HepG2 (cell line): ENCODE measurements around the gene SLC1A2. TPM values are rescaled to one million over a fixed set of nuclear protein-coding genes. Genes with fewer than 3 reads are reported as not detected.
A peak's percentile ranks its signal among the peaks of the same experiment; 100 is the strongest.

Experiments used
- DR1 ChIP-seq: sonication (generic); formaldehyde crosslinking; IDR thresholded peaks from 2 replicates; pipeline ENCODE4 v1.8.0; 2021; ENCODE audit warnings: mild to moderate bottlenecking, missing genetic modification reagents, inconsistent platforms
- KDM4B ChIP-seq: sonication (generic); formaldehyde crosslinking; IDR thresholded peaks from 2 replicates; pipeline ENCODE4 v1.4.0; 2020; ENCODE audit warnings: missing genetic modification reagents
- MEIS1 ChIP-seq: sonication (generic); formaldehyde crosslinking; IDR thresholded peaks from 2 replicates; pipeline ENCODE4 v1.9.0; 2021; ENCODE audit warnings: mild to moderate bottlenecking, missing genetic modification reagents, moderate library complexity, borderline replicate concordance
- NFKBIZ ChIP-seq: IDR thresholded peaks from 2 replicates; pipeline ENCODE4 v1.6.1; 2018; ENCODE audit warnings: missing genetic modification reagents, missing compliant biosample characterization
- PHF5A ChIP-seq: IDR thresholded peaks from one replicate; pipeline ENCODE4 v1.6.1; 2018; ENCODE audit warnings: low read depth, missing genetic modification reagents; ENCODE audit not compliant: unreplicated experiment
- PHF8 ChIP-seq: sonication (generic); formaldehyde crosslinking; IDR thresholded peaks from 2 replicates; pipeline ENCODE4 v1.5.0; 2020; ENCODE audit warnings: missing genetic modification reagents
- SP140L ChIP-seq: sonication (generic); formaldehyde crosslinking; IDR thresholded peaks from 2 replicates; pipeline ENCODE4 v1.4.0; 2020; ENCODE audit warnings: missing genetic modification reagents, borderline replicate concordance
- ZKSCAN5 ChIP-seq: sonication (generic); formaldehyde crosslinking; IDR thresholded peaks from 2 replicates; pipeline ENCODE4 v1.5.1; 2020; ENCODE audit warnings: mild to moderate bottlenecking, missing genetic modification reagents
- ZNF644 ChIP-seq: IDR thresholded peaks from 2 replicates; pipeline ENCODE4 v1.6.1; 2016; ENCODE audit warnings: low read depth
- polyA plus RNA-seq, 8 experiments: library from polyadenylated mRNA; depleted of rRNA in 3 of 8; stranded (reverse) in 7 of 8; unstranded in 1 of 8; fragments of >200 nt; fragmentation: Illumina TruSeq in 4 of 8; extraction: Trizol in 4 of 8; gene quantifications; 2 replicates each; pipeline versions ENCODE4 v1.2.1 to v1.2.3, GENCODE V29; 2011 to 2016; ENCODE audit warnings: low read depth in 4 of 8, missing spikeins in 1 of 8, mixed read lengths in 1 of 8; ENCODE audit not compliant: insufficient read depth in 1 of 8
- total RNA-seq, 5 experiments: library from RNA; depleted of rRNA; stranded (reverse); fragments of >200 nt; fragmentation: Illumina TruSeq; extraction: Trizol; gene quantifications; 2 replicates each; pipeline ENCODE4 v1.2.3, GENCODE V29; 2016; ENCODE audit warnings: low read depth in 1 of 5
- TF ChIP-seq, protein P1 (sequence below): sonication (generic); formaldehyde crosslinking; IDR thresholded peaks from 2 replicates; pipeline ENCODE4 v1.5.1; 2020; ENCODE audit warnings: mild to moderate bottlenecking, missing genetic modification reagents, borderline replicate concordance
- TF ChIP-seq, protein P2 (sequence below): IDR thresholded peaks from 2 replicates; pipeline ENCODE4 v1.6.1; 2018; ENCODE audit warnings: missing genetic modification reagents, mild to moderate bottlenecking, missing compliant biosample characterization
- TF ChIP-seq, protein P3 (sequence below): sonication (generic); formaldehyde crosslinking; IDR thresholded peaks from 2 replicates; pipeline ENCODE4 v1.5.0; 2020; ENCODE audit warnings: mild to moderate bottlenecking, missing genetic modification reagents, borderline replicate concordance
- TF ChIP-seq, protein P4 (sequence below): sonication (generic); formaldehyde crosslinking; IDR thresholded peaks from 2 replicates; pipeline ENCODE4 v1.9.0; 2021; ENCODE audit warnings: missing genetic modification reagents, borderline replicate concordance
- TF ChIP-seq, protein P5 (sequence below): sonication (generic); formaldehyde crosslinking; IDR thresholded peaks from 2 replicates; pipeline ENCODE4 v1.8.1; 2022; ENCODE audit warnings: low read depth, mild to moderate bottlenecking, missing genetic modification reagents

The SLC1A2 gene
- total and polyA plus RNA-seq, 2 of the 13 experiments (the other 11 are each of a cell fraction or from before 2014, with no cell fraction given), result 23.2 to 43.2 TPM

DNA sequence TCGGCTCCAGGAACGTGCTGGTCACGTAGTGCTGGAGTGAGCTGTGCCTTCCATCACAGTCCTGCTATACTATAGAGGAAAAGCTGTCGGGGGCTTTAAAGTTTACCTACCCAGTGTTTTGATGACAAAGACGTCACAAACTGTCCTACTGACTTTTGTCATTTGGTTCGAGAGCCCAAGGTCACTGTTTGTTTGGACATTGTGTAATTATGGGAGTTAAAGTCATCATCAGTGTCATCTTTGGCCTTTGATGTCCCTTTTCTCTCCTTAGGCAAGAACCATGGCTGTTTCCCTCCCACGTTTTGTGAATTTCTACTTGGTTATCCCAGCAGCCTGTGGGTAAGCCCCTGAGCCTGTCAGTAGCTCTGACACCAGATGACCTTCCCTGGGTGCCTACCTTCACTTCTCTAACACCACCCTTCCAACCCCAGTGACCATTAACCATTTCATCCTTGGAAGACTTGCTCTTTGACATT is 59.3 kb downstream of the SLC1A2 start (continued):
- TF ChIP-seq, protein P1, sequence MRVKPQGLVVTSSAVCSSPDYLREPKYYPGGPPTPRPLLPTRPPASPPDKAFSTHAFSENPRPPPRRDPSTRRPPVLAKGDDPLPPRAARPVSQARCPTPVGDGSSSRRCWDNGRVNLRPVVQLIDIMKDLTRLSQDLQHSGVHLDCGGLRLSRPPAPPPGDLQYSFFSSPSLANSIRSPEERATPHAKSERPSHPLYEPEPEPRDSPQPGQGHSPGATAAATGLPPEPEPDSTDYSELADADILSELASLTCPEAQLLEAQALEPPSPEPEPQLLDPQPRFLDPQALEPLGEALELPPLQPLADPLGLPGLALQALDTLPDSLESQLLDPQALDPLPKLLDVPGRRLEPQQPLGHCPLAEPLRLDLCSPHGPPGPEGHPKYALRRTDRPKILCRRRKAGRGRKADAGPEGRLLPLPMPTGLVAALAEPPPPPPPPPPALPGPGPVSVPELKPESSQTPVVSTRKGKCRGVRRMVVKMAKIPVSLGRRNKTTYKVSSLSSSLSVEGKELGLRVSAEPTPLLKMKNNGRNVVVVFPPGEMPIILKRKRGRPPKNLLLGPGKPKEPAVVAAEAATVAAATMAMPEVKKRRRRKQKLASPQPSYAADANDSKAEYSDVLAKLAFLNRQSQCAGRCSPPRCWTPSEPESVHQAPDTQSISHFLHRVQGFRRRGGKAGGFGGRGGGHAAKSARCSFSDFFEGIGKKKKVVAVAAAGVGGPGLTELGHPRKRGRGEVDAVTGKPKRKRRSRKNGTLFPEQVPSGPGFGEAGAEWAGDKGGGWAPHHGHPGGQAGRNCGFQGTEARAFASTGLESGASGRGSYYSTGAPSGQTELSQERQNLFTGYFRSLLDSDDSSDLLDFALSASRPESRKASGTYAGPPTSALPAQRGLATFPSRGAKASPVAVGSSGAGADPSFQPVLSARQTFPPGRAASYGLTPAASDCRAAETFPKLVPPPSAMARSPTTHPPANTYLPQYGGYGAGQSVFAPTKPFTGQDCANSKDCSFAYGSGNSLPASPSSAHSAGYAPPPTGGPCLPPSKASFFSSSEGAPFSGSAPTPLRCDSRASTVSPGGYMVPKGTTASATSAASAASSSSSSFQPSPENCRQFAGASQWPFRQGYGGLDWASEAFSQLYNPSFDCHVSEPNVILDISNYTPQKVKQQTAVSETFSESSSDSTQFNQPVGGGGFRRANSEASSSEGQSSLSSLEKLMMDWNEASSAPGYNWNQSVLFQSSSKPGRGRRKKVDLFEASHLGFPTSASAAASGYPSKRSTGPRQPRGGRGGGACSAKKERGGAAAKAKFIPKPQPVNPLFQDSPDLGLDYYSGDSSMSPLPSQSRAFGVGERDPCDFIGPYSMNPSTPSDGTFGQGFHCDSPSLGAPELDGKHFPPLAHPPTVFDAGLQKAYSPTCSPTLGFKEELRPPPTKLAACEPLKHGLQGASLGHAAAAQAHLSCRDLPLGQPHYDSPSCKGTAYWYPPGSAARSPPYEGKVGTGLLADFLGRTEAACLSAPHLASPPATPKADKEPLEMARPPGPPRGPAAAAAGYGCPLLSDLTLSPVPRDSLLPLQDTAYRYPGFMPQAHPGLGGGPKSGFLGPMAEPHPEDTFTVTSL (CRISPR knock-in tag), result peak; percentile 93
- TF ChIP-seq, protein P2, sequence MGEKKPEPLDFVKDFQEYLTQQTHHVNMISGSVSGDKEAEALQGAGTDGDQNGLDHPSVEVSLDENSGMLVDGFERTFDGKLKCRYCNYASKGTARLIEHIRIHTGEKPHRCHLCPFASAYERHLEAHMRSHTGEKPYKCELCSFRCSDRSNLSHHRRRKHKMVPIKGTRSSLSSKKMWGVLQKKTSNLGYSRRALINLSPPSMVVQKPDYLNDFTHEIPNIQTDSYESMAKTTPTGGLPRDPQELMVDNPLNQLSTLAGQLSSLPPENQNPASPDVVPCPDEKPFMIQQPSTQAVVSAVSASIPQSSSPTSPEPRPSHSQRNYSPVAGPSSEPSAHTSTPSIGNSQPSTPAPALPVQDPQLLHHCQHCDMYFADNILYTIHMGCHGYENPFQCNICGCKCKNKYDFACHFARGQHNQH (CRISPR knock-in tag), result peak; percentile 60; the same call in 1 of the 2 replicates
- 0 out of 2 replicates have a peak, but pooled peaks have one; percentile 45 for TF ChIP-seq ZKSCAN5 (CRISPR knock-in tag)
- peak; percentile 97 for TF ChIP-seq KDM4B (CRISPR knock-in tag)
- TF ChIP-seq, protein P3, sequence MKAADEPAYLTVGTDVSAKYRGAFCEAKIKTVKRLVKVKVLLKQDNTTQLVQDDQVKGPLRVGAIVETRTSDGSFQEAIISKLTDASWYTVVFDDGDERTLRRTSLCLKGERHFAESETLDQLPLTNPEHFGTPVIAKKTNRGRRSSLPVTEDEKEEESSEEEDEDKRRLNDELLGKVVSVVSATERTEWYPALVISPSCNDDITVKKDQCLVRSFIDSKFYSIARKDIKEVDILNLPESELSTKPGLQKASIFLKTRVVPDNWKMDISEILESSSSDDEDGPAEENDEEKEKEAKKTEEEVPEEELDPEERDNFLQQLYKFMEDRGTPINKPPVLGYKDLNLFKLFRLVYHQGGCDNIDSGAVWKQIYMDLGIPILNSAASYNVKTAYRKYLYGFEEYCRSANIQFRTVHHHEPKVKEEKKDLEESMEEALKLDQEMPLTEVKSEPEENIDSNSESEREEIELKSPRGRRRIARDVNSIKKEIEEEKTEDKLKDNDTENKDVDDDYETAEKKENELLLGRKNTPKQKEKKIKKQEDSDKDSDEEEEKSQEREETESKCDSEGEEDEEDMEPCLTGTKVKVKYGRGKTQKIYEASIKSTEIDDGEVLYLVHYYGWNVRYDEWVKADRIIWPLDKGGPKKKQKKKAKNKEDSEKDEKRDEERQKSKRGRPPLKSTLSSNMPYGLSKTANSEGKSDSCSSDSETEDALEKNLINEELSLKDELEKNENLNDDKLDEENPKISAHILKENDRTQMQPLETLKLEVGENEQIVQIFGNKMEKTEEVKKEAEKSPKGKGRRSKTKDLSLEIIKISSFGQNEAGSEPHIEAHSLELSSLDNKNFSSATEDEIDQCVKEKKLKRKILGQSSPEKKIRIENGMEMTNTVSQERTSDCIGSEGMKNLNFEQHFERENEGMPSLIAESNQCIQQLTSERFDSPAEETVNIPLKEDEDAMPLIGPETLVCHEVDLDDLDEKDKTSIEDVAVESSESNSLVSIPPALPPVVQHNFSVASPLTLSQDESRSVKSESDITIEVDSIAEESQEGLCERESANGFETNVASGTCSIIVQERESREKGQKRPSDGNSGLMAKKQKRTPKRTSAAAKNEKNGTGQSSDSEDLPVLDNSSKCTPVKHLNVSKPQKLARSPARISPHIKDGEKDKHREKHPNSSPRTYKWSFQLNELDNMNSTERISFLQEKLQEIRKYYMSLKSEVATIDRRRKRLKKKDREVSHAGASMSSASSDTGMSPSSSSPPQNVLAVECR (CRISPR knock-in tag), result peak; percentile 73; the same call in 1 of the 2 replicates
- TF ChIP-seq, protein P4, sequence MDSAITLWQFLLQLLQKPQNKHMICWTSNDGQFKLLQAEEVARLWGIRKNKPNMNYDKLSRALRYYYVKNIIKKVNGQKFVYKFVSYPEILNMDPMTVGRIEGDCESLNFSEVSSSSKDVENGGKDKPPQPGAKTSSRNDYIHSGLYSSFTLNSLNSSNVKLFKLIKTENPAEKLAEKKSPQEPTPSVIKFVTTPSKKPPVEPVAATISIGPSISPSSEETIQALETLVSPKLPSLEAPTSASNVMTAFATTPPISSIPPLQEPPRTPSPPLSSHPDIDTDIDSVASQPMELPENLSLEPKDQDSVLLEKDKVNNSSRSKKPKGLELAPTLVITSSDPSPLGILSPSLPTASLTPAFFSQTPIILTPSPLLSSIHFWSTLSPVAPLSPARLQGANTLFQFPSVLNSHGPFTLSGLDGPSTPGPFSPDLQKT, result no peak
- peak; percentile 27; the same call in 1 of the 2 replicates for TF ChIP-seq PHF8 (CRISPR knock-in tag)
- TF ChIP-seq MEIS1 (CRISPR knock-in tag), result peak; percentile 99
- TF ChIP-seq ZNF644 (CRISPR knock-in tag), result peak; percentile 93
- TF ChIP-seq DR1 (CRISPR knock-in tag), result no peak
- peak; percentile 79 for TF ChIP-seq PHF5A (CRISPR knock-in tag)
- TF ChIP-seq, protein P5, sequence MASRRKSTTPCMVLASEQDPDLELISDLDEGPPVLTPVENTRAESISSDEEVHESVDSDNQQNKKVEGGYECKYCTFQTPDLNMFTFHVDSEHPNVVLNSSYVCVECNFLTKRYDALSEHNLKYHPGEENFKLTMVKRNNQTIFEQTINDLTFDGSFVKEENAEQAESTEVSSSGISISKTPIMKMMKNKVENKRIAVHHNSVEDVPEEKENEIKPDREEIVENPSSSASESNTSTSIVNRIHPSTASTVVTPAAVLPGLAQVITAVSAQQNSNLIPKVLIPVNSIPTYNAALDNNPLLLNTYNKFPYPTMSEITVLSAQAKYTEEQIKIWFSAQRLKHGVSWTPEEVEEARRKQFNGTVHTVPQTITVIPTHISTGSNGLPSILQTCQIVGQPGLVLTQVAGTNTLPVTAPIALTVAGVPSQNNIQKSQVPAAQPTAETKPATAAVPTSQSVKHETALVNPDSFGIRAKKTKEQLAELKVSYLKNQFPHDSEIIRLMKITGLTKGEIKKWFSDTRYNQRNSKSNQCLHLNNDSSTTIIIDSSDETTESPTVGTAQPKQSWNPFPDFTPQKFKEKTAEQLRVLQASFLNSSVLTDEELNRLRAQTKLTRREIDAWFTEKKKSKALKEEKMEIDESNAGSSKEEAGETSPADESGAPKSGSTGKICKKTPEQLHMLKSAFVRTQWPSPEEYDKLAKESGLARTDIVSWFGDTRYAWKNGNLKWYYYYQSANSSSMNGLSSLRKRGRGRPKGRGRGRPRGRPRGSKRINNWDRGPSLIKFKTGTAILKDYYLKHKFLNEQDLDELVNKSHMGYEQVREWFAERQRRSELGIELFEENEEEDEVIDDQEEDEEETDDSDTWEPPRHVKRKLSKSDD (CRISPR knock-in tag), result peak; percentile 93
- peak; percentile 95 for TF ChIP-seq NFKBIZ
- TF ChIP-seq SP140L (CRISPR knock-in tag), result no peak
